NCI-H128 (cell line): Measurements from ENCODE around the gene PTK6.

ENCODE experiments used
- DNase-seq: peaks from one replicate; lab custom pipeline; 2025; ENCODE audit not compliant: unreplicated experiment; lab: John Stamatoyannopoulos, UW

PTK6 gene

GRCh38 chr20:63545814-63546213 lies 8.6 kb upstream of the PTK6 start:
- DNase-seq = no peak

DNA sequence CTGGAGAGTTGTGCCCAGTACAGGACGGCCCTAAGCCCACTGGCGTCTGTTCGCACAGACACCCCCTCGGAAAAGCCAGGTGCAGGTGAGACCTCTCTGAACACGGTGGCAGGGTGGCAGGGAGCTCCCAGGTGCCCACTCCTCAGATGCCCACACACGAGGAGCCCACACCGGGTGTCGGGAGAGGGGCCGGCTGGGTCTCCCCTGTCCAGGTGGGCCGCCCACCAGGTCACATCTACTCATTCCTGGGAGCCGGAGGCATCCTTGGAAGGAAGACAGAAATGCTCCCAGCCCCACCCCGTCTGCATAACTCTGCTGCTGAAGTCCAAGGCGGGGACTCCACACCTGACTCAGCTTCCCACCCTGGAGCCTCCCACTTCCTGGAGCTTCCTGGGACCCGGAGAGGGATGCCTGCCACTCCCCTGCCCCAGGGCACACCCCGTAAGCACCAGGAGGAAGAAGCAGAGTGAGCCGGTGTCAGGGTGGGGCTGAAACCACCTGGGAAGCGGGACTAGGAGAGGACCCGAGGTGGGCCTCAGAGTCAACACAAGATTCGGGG lies 7.9 kb upstream of the PTK6 start:
- DNase-seq = no peak

- DNase-seq = no peak
These were observed 7.2 kb upstream of the PTK6 start for GRCh38 chr20:63544241-63544957.

DNA sequence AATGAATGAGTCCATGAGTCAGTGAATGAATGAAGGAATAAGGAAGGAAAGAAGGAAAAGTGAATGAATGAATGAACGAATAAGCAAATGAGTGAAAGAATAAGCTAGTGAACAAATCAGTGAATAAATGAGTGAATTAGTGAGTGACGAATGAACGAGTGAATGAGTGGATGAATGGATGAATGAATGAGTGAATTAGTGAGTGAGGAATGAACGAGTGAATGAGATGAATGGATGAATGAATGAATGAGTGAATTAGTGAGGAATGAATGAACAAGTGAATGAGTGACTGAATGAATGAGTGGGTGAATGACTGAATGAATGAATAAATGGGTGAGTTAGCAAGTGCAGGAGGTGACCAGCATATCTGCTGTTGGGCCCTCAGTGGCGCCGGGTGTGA lies 6.6 kb upstream of the PTK6 start:
- DNase-seq = no peak

DNA sequence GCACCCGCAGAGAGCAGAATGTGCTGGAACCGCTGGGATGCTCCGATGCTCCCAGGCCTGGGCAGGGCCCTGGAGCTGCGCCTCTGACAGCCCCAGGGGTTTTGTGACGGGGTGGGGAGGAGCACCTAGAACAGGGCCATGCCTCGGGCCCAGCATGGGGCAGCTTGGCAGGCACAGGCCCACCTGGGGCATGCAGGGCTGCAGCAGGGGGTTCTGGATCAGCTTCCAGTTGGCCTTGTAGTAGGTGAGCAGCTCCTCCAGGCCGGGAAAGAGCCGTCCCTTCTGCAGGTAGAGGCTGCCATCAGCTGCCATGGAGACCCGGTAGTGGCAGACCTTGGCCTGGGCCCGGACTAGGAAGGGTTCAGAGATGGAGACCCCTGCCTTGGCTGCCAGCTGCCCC lies 6.0 kb upstream of the PTK6 start:
- no peak for DNase-seq

- DNase-seq = no peak
These were observed 5.5 kb upstream of the PTK6 start for GRCh38 chr20:63542696-63543095.

DNA sequence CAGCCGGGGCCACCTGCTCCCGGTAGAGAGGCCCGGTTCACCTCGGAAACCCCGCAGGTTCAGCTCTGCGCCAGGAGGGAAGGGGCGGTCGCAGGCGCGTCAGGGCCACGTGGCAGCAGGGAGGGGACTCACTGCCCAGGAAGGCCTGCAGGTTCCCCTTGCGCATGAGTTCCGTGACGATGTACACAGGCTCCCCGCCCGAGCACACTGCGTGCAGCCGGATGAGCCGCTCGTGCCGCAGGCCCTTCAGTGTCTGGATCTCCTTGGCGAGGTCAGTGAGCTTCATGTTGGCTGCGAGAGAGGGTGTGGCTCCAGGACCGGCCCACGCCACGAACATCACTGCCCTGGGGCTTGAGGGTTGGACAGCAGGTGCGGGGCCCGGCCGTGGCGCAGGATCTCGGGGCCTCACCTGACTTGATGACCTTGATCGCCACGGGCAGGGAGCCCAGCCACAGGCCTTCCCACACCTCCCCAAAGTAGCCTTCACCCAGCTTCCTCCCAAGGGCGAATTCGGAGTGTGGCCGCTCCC lies 4.9 kb upstream of the PTK6 start:
- DNase-seq = no peak

DNA sequence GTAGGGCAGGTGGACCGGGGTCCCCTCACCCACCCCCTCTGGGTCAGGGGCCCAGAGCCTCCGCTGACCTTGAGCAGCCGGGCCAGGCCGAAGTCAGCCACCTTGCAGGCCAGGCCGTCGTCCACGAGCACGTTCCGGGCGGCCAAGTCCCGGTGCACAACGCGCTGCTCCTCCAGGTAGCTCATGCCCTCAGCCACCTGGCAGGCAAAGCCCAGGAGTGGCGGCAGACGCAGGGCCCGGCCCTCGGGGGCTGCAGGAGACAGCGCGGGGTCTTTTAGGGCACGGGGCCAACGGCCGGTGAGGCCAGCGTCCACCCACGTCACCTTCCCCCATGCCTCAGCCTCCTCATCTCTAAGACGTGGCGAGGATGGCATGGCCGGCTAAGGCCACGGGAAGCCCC lies 4.2 kb upstream of the PTK6 start:
- no peak for DNase-seq

- no peak for DNase-seq
These were observed 3.4 kb upstream of the PTK6 start for GRCh38 chr20:63540417-63541186.

DNA sequence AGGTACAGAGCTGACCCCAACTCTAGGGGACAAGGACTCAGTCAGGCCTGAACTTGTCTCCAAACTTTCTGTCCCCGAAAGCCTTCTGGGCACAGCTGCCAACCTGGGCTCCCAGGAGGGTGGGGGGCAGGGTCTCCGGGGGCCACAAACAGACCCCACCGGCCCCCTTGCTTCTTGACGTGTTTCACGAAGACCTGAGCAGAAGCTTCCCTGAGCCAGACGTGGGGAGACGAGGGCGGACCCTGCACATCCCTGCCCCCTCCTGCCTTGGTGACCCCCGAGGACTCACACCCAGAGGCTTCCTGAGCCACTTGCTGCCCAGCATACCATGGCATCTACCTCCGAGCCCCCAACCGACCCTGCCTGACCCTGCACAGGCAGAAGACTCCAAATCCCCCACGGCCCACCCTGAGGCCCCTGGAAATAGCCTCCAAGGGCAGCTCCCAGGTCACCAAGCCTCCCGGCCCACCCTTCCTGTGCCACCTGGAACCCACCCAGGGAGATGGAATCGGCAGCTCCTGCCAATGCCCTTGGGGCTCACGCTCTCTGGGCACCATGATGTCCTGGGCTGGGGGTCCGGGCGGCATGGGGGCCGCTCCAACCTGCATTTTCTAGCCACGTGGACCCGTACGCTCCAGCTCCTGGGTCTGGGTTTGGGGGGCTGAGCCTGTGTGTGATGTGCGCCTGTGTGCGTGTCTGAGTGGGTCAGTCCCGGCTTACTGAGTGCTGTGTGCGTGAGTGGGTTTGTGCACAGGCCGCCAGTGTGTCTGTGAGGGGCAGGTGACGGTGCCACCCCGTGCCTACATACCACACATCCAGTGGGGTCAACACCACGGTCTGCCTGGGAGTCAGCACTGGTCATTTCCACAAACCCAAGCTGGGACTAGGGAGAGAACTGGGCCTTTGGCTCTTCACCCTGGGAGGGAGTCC lies 2.5 kb upstream of the PTK6 start:
- no peak for DNase-seq

DNA sequence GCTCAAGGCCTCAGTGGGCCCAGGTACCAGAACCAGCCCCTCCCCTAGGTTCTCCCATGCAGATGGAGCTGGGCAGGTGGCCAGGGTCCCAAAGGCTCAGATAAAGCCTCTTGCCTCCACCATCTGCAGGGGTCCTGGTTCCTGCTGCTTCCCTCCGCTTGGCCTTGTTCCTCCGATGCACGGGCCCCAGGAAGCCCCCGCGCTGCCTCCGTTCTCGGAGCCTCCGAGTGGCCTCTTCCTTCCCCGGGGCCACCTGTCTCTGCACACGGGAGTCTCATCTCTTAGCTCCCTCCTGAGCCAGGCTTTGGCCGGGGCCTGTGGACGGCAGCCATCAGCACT lies 1.9 kb upstream of the PTK6 start:
- no peak for DNase-seq

GRCh38 chr20:63538204-63539091 lies 1.3 kb upstream of the PTK6 start:
- peak; percentile 10 for DNase-seq

- peak; percentile 38 for DNase-seq
These were observed 488 bp upstream of the PTK6 start for GRCh38 chr20:63537525-63538203.

DNA sequence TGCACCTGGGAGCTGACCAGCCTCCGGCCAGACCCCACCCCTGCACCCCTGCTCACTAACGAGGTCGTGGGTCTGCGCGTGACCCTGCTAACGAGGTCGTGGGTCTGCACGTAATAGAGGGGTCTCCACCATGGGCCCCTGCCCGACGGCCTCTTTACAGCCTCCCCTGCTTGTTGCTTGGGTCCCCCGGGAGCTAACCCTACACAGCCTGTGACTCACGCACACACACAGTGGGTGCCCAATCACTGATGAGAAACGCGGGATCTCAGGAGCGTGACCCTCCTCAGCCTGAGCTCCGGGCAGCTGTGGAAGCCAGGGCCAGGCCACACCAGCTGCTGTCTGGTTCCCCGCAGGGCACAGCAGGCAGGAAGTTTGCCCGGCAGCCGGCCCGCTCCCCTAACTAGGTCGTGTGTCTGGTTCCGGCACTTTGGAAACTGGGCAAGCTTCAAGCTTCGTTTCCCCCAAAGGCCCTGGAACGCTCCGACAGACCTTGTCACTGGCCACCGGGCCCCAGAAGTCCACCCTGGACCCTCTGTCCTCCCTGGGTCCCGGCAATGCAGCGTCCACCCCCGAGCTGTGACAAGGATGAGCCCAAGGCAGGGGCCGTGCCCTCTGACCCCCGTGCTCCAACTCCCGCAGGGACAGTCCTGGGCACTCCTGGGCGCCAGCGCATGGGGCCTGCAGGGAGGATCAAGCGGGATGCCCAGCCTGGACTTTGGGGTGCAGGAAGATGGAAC lies 767 bp downstream of the PTK6 start:
- DNase-seq = no peak

DNA sequence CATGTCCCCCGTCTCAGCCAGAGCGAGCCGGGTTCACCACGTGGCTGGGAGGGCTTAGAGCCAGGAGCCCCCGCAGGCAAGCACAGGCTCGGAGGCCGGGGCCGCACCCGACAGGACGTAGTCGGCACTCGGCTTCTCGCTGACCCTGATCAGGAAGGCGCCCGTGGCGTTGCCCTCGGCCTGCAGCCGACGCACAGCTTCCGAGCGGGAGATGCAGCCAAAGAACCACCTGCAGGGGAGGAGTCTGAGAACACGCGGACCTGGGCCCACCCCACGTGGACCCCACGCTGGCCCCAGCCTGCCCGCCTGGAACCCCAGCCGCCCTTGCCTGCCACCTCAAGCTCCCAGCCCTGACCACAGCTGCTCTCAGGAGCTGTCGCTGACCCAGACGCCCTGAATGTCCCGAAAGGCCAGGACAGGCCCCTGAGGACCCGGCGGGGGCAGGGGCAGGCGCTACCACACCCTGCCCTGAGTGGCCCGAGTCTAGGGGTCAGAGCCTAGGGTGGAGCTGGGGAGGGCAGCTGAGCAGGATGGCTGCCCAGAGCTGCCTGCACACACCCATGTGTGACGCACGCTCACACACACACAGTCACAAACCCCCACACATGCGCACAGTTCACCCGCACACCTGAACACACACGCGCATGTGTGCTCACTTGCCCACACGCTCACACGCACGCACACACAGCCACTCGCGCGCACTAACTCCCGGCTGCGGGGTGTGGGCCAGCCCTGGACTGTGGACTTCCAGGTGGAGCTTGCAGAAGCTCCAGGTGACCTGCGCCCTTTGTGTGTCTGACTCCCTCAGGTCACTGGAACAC lies 2.1 kb downstream of the PTK6 start:
- DNase-seq = no peak

DNA sequence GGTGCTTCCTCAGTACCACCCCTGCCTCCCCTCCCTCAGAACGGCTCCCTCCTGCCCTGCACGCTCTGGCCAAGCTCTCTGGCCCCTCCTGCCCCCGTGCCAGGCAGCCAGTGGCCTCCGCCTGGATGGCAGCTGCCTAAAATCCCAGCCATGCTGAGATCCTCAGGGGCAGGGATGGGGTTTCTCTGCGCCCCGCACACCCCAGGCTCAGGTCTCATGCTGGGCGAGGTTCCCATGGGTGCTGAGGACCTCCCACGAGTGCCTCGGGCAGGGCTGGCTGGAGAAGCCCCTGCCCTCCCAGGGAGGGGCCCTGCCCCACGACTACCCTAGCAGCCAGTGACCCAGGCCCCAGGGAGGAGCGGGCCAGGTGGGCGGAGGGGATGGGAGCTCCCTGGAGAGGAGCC lies 2.7 kb downstream of the PTK6 start:
- no peak for DNase-seq

GRCh38 chr20:63533871-63534393 lies 3.2 kb downstream of the PTK6 start:
- no peak for DNase-seq

GRCh38 chr20:63533388-63533787 lies 3.8 kb downstream of the PTK6 start:
- no peak for DNase-seq
